ENCODE measurements around the gene KCNJ8.

The KCNJ8 gene

GRCh38 chr12:21757735-21758134 is 16.8 kb downstream of the KCNJ8 start:
- no peak for DNase-seq (ENCODE audit: extremely low read depth, insufficient read length)
- Histone ChIP-seq H3K36me3 (ENCODE audit: control insufficient read depth, insufficient read depth, low read length) (no peaks in the 10 kb centered on the region), H3K27me3 (replicated peaks; ENCODE audit: control insufficient read depth, insufficient read depth, low read length) (no peaks in the 10 kb centered on the region), H3K4me3 (replicated peaks; ENCODE audit: low read depth, low read length) (no peak overlapping the region)
- TF ChIP-seq CTCF (IDR thresholded peaks at IDR 0.05; ENCODE audit: insufficient read depth, low read length, poor library complexity, severe bottlenecking) = no peak

GRCh38 chr12:21756699-21757098 is 17.8 kb downstream of the KCNJ8 start:
- no peak for DNase-seq (ENCODE audit: extremely low read depth, insufficient read length)
- no peaks in the 10 kb centered on the region for H3K27me3 ChIP-seq (replicated peaks; ENCODE audit: control insufficient read depth, insufficient read depth, low read length)
- TF ChIP-seq CTCF (IDR thresholded peaks at IDR 0.05; ENCODE audit: insufficient read depth, low read length, poor library complexity, severe bottlenecking) = no peak

GRCh38 chr12:21751517-21751916 is 23.0 kb downstream of the KCNJ8 start:
- H3K27me3 ChIP-seq (replicated peaks; ENCODE audit: control insufficient read depth, insufficient read depth, low read length) = no peaks in the 10 kb centered on the region
- no peak for TF ChIP-seq CTCF (IDR thresholded peaks at IDR 0.05; ENCODE audit: insufficient read depth, low read length, poor library complexity, severe bottlenecking)
- H3K36me3 ChIP-seq (ENCODE audit: control insufficient read depth, insufficient read depth, low read length) = no peaks in the 10 kb centered on the region
- H3K4me3 ChIP-seq (replicated peaks; ENCODE audit: low read depth, low read length) = no peak overlapping the region
- no peak for DNase-seq (ENCODE audit: extremely low read depth, insufficient read length)

More at GRCh38 chr12:21756699-21757098, 17.8 kb downstream of the KCNJ8 start:
- H3K4me3 ChIP-seq (replicated peaks; ENCODE audit: low read depth, low read length) = no peak overlapping the region
- H3K36me3 ChIP-seq (ENCODE audit: control insufficient read depth, insufficient read depth, low read length) = no peaks in the 10 kb centered on the region

- DNase-seq (ENCODE audit: extremely low read depth, insufficient read length) = no peak
- Histone ChIP-seq H3K4me3 (replicated peaks; ENCODE audit: low read depth, low read length) (no peak overlapping the region), H3K36me3 (ENCODE audit: control insufficient read depth, insufficient read depth, low read length) (no peaks in the 10 kb centered on the region), H3K27me3 (replicated peaks; ENCODE audit: control insufficient read depth, insufficient read depth, low read length) (no peaks in the 10 kb centered on the region; the same call in 1 of the 2 replicates)
- TF ChIP-seq CTCF (IDR thresholded peaks at IDR 0.05; ENCODE audit: insufficient read depth, low read length, poor library complexity, severe bottlenecking) = no peak
Observed at GRCh38 chr12:21745258-21745657, 29.2 kb downstream of the KCNJ8 start.

- no peaks in the 10 kb centered on the region; the same call in 1 of the 2 replicates for H3K27me3 ChIP-seq (replicated peaks; ENCODE audit: control insufficient read depth, insufficient read depth, low read length)
- H3K36me3 ChIP-seq (ENCODE audit: control insufficient read depth, insufficient read depth, low read length) = no peaks in the 10 kb centered on the region
- H3K4me3 ChIP-seq (replicated peaks; ENCODE audit: low read depth, low read length) = no peak overlapping the region
- TF ChIP-seq CTCF (IDR thresholded peaks at IDR 0.05; ENCODE audit: insufficient read depth, low read length, poor library complexity, severe bottlenecking) = no peak
- DNase-seq (ENCODE audit: extremely low read depth, insufficient read length) = no peak
Observed at GRCh38 chr12:21731144-21731543, 43.4 kb downstream of the KCNJ8 start.

GRCh38 chr12:21725731-21726130 is 48.8 kb downstream of the KCNJ8 start:
- no peaks in the 10 kb centered on the region; the same call in 1 of the 2 replicates for H3K27me3 ChIP-seq (replicated peaks; ENCODE audit: control insufficient read depth, insufficient read depth, low read length)
- TF ChIP-seq CTCF (IDR thresholded peaks at IDR 0.05; ENCODE audit: insufficient read depth, low read length, poor library complexity, severe bottlenecking) = no peak
- H3K36me3 ChIP-seq (ENCODE audit: control insufficient read depth, insufficient read depth, low read length) = no peaks in the 10 kb centered on the region
- H3K4me3 ChIP-seq (replicated peaks; ENCODE audit: low read depth, low read length) = no peak overlapping the region
- DNase-seq (ENCODE audit: extremely low read depth, insufficient read length) = no peak
